NCI-H2107 treated with DMSO at 0.1 percent for 48 hours (cell line): ENCODE results near the gene REST.
"Not testable (repeated sequence)": the region's sequence is repeated elsewhere in the genome, so short reads cannot be mapped to it uniquely, and the experiment has no call there.

Experiments
- DNase-seq: peaks from one replicate; lab custom pipeline; 2025; ENCODE audit not compliant: unreplicated experiment; lab: John Stamatoyannopoulos, UW

REST gene

GRCh38 chr4:56907489-56908205, at the start of gene REST:
Gene REST (plus strand): TSS chr4:56907900. CDS start chr4:56910639, 2,739 bp downstream.
- DNase-seq, result no peak

GRCh38 chr4:56859841-56860240, 47.9 kb upstream of the REST start:
- DNase-seq, result no peak

- DNase-seq, result no peak
Observed at GRCh38 chr4:56860781-56861180, 46.9 kb upstream of the REST start.

GRCh38 chr4:56861360-56861759, 46.3 kb upstream of the REST start:
- no peak for DNase-seq

GRCh38 chr4:56863441-56864139, 44.1 kb upstream of the REST start:
- DNase-seq, result no peak

GRCh38 chr4:56870946-56871345, 36.8 kb upstream of the REST start:
- DNase-seq, result no peak

- peak; percentile 2 for DNase-seq
Observed at GRCh38 chr4:56871371-56871866, 36.3 kb upstream of the REST start.

- no peak for DNase-seq
Observed at GRCh38 chr4:56874166-56874565, 33.5 kb upstream of the REST start.

- DNase-seq, result no peak
Observed at GRCh38 chr4:56874923-56875322, 32.8 kb upstream of the REST start.

- no peak for DNase-seq
Observed at GRCh38 chr4:56876264-56876663, 31.4 kb upstream of the REST start.

- no peak for DNase-seq
Observed at GRCh38 chr4:56879996-56880395, 27.7 kb upstream of the REST start.

GRCh38 chr4:56880572-56880971, 27.1 kb upstream of the REST start:
- no peak for DNase-seq

- not testable (repeated sequence) for DNase-seq
Observed at GRCh38 chr4:56884511-56884910, 23.2 kb upstream of the REST start.

GRCh38 chr4:56892691-56893090, 15.0 kb upstream of the REST start:
- no peak for DNase-seq

- not testable (repeated sequence) for DNase-seq
Observed at GRCh38 chr4:56897842-56898241, 9.9 kb upstream of the REST start.

GRCh38 chr4:56900186-56900585, 7.5 kb upstream of the REST start:
- DNase-seq, result not testable (repeated sequence)

GRCh38 chr4:56902703-56903102, 5.0 kb upstream of the REST start:
- DNase-seq, result no peak

- DNase-seq, result no peak
Observed at GRCh38 chr4:56905796-56906195, 1.9 kb upstream of the REST start.

- no peak for DNase-seq
Observed at GRCh38 chr4:56906489-56907393, 959 bp upstream of the REST start.

GRCh38 chr4:56908206-56909085, 746 bp downstream of the REST start:
- no peak for DNase-seq
